Lung microvascular endothelial cell (primary cell): ENCODE measurements around the gene DIRAS2. TPM values are rescaled to one million over a fixed set of nuclear protein-coding genes. Genes with fewer than 3 reads are reported as not detected.

Experiments used
- DNase-seq, 2 donors: peaks; one replicate each; pipeline versions ENCODE4 v3.0.0 to v3.0.0-alpha.2; 2010; ENCODE audit warnings: low read depth in 2 of 2
- total RNA-seq: library from RNA; depleted of rRNA; stranded (reverse); fragments of >200 nt; gene quantifications from 2 replicates; pipeline ENCODE4 v1.2.1, GENCODE V29; 2014

Gene DIRAS2
- total RNA-seq, 1 donor from 2014 or later, result 0.40 TPM

GRCh38 chr9:90612957-90613356 lies 29.7 kb downstream of the DIRAS2 start:
- DNase-seq, result no peak

GRCh38 chr9:90611568-90611967 lies 31.1 kb downstream of the DIRAS2 start:
- no peak for DNase-seq

GRCh38 chr9:90611121-90611520 lies 31.5 kb downstream of the DIRAS2 start:
- no peak for DNase-seq

- DNase-seq, result no peak
Measured at GRCh38 chr9:90607701-90608516, 34.7 kb downstream of the DIRAS2 start.

GRCh38 chr9:90600029-90600428 lies 42.6 kb downstream of the DIRAS2 start:
- no peak for DNase-seq

- no peak for DNase-seq
Measured at GRCh38 chr9:90598191-90598590, 44.4 kb downstream of the DIRAS2 start.

GRCh38 chr9:90593646-90594045 lies 49.0 kb downstream of the DIRAS2 start:
- no peak for DNase-seq

- no peak for DNase-seq
Measured at GRCh38 chr9:90580576-90580975, 62.0 kb downstream of the DIRAS2 start.

- no peak for DNase-seq
Measured at GRCh38 chr9:90579181-90579580, 63.4 kb downstream of the DIRAS2 start.

GRCh38 chr9:90578126-90578815 lies 64.4 kb downstream of the DIRAS2 start:
- no peak for DNase-seq

GRCh38 chr9:90569511-90569910 lies 73.1 kb downstream of the DIRAS2 start:
- no peak for DNase-seq

- DNase-seq, result no peak
Measured at GRCh38 chr9:90568667-90569066, 74.0 kb downstream of the DIRAS2 start.

- no peak for DNase-seq
Measured at GRCh38 chr9:90562229-90562628, 80.4 kb downstream of the DIRAS2 start.

Other genes starting within 250 kb of the DIRAS2 start
- gene SYK, start 159.0 kb upstream of the DIRAS2 start, total RNA-seq, result not detected in 2 replicates